K562 (cell line): Measurements from ENCODE around the gene LPIN3. TPM values are rescaled to one million over a fixed set of nuclear protein-coding genes. Genes with fewer than 3 reads are reported as not detected.

Experiments used
- ATAC-seq: fragments of 200-7000 bp; cut with Tn5 transposase; 3 replicates; pipeline ENCODE4 v1.9.1; 2020; ENCODE audit warnings: moderate library complexity
- BruUV-seq: library from RNA; stranded (reverse); fragments of 400-500 nt; replicated peaks from 2 replicates; lab custom pipeline; 2021; lab: Mats Ljungman, UMichigan
- CTCF ChIA-PET: fragments of 300-600 bp; formaldehyde crosslinking; extraction: SDS; loops from one replicate; lab custom pipeline; 2021; ENCODE audit warnings: low intra/inter-chr PET ratio; lab: Yijun Ruan, JAX
- POLR2A ChIA-PET: fragments of 300-600, 350-650 bp; sonication (Branson Sonifier 250); formaldehyde crosslinking; extraction: SDS; loops from one replicate; lab custom pipeline; 2021; ENCODE audit warnings: antibody characterized with exemption, inconsistent platforms; lab: Yijun Ruan, JAX
- DNase-seq, 4 experiments: peaks; one replicate each; pipeline versions ENCODE4 v3.0.0 to v3.0.0-alpha.2; 2011 to 2018; ENCODE audit warnings: low spot score in 3 of 4, mixed read lengths in 3 of 4; ENCODE audit errors: extremely low read depth in 1 of 4
- FAIRE-seq: peaks from 2 replicates; lab custom pipeline; 2011; peaks lifted over from hg19 to GRCh38; lab: Jason Lieb, UNC
- H2AFZ ChIP-seq: 2 replicates; pipeline ENCODE4 v1.6.0; 2011; ENCODE audit warnings: low read depth, low read length, control low read depth, inconsistent platforms
- H3K27ac ChIP-seq: fragments of 200-600 bp; 3 replicates; pipeline ENCODE4 v1.8.0; 2011; ENCODE audit warnings: low read depth, mild to moderate bottlenecking, control low read depth, inconsistent platforms, low read length, moderate library complexity, mixed read lengths; ENCODE audit errors: extremely low read depth
- H3K27me3 ChIP-seq, 2 experiments: fragments of 300-600 bp in 1 of 2; 2 replicates in 1 of 2; 3 replicates in 1 of 2; pipeline versions ENCODE4 v1.6.0 to v1.8.0; 2011; ENCODE audit warnings: inconsistent platforms in 2 of 2, low read length in 2 of 2, mild to moderate bottlenecking in 1 of 2, mixed read lengths in 1 of 2, moderate library complexity in 1 of 2; ENCODE audit not compliant: control insufficient read depth in 2 of 2, insufficient read depth in 2 of 2
- H3K36me3 ChIP-seq: fragments of 300-600 bp; 3 replicates; pipeline ENCODE4 v1.8.0; 2011; ENCODE audit warnings: mild to moderate bottlenecking, low read length, inconsistent platforms; ENCODE audit not compliant: control insufficient read depth, insufficient read depth
- H3K4me1 ChIP-seq, 2 experiments: fragments of 200-600 bp in 1 of 2; replicated peaks in 1 of 2; 2 replicates in 1 of 2; 3 replicates in 1 of 2; pipeline versions ENCODE4 v1.5.1 to v1.8.0; 2011; ENCODE audit warnings: inconsistent platforms in 2 of 2, low read length in 2 of 2, mild to moderate bottlenecking in 1 of 2, mixed read lengths in 1 of 2, moderate library complexity in 1 of 2; ENCODE audit not compliant: control insufficient read depth in 2 of 2, insufficient read depth in 2 of 2
- H3K4me2 ChIP-seq: 2 replicates; pipeline ENCODE4 v1.6.1; 2011; ENCODE audit warnings: low read length, control low read depth, inconsistent platforms, mixed read lengths; ENCODE audit not compliant: insufficient read depth
- H3K4me3 ChIP-seq: fragments of 200-600 bp; sonication (generic), shearing (Covaris generic); 2 replicates; pipeline ENCODE4 v1.5.1; 2016; ENCODE audit warnings: control low read depth, inconsistent platforms
- H3K79me2 ChIP-seq: fragments of 200-600 bp; 3 replicates; pipeline ENCODE4 v1.8.0; 2011; ENCODE audit warnings: low read length, inconsistent platforms; ENCODE audit not compliant: control insufficient read depth, insufficient read depth
- H3K9ac ChIP-seq, 2 experiments: 2 replicates each; pipeline versions ENCODE4 v1.6.0 to v1.6.1; 2011; ENCODE audit warnings: low read depth in 2 of 2, low read length in 2 of 2, control low read depth in 1 of 2, inconsistent platforms in 1 of 2, mild to moderate bottlenecking in 1 of 2, mixed read lengths in 1 of 2; ENCODE audit not compliant: insufficient read depth in 1 of 2
- H3K9me1 ChIP-seq: one replicate; pipeline ENCODE4 v1.6.0; 2011; ENCODE audit warnings: inconsistent platforms, mild to moderate bottlenecking, low read length, moderate library complexity; ENCODE audit not compliant: control insufficient read depth, insufficient read depth
- H3K9me3 ChIP-seq: replicated peaks from 2 replicates; pipeline ENCODE4 v1.5.1; 2011; ENCODE audit warnings: low read depth, low read length, inconsistent platforms; ENCODE audit not compliant: control insufficient read depth, insufficient read depth
- H4K20me1 ChIP-seq: replicated peaks from 2 replicates; pipeline ENCODE4 v1.6.1; 2011; ENCODE audit warnings: low read length, inconsistent platforms, mixed read lengths; ENCODE audit not compliant: control insufficient read depth, insufficient read depth
- ELF4 ChIP-seq: fragments of 450-650 bp; formaldehyde crosslinking; IDR thresholded peaks from 2 replicates; pipeline ENCODE4 v1.4.0; 2022; ENCODE audit warnings: missing genetic modification characterization
- EP300 ChIP-seq: IDR thresholded peaks from 2 replicates; pipeline ENCODE4 v1.6.1; 2012; ENCODE audit warnings: low read length, improper control_type of control experiment
- IFI16 ChIP-seq: fragments of 250-450 bp; sonication (Bioruptor Pico); IDR thresholded peaks from 2 replicates; pipeline ENCODE4 v2.1.2; 2022; ENCODE audit warnings: mild to moderate bottlenecking, inconsistent platforms
- MIER1 ChIP-seq: fragments of 450-650 bp; IDR thresholded peaks from 2 replicates; pipeline ENCODE4 v1.6.1; 2016; ENCODE audit warnings: antibody characterized with exemption, mild to moderate bottlenecking, low read depth
- MLLT1 ChIP-seq, 2 experiments: fragments of 450-650 bp; IDR thresholded peaks; 2 replicates each; pipeline ENCODE4 v1.6.1; 2016
- MTA1 ChIP-seq: fragments of 450-650 bp; IDR thresholded peaks from 2 replicates; pipeline ENCODE4 v1.6.1; 2017; ENCODE audit warnings: borderline replicate concordance
- MYBL2 ChIP-seq, 2 experiments: fragments of 450-650 bp in 1 of 2; sonication (generic) in 1 of 2; formaldehyde crosslinking in 1 of 2; IDR thresholded peaks; 2 replicates each; pipeline versions ENCODE4 v1.6.1 to v1.8.1; 2017 to 2022; ENCODE audit warnings: borderline replicate concordance in 1 of 2, inconsistent platforms in 1 of 2, low read depth in 1 of 2, mild to moderate bottlenecking in 1 of 2, missing genetic modification reagents in 1 of 2, moderate library complexity in 1 of 2
- NFE2 ChIP-seq: IDR thresholded peaks from 2 replicates; pipeline ENCODE4 v1.6.1; 2014; ENCODE audit warnings: antibody characterized with exemption, low read depth
- PREB ChIP-seq: sonication (generic); formaldehyde crosslinking; IDR thresholded peaks from 2 replicates; pipeline ENCODE4 v1.8.1; 2023; ENCODE audit warnings: mild to moderate bottlenecking, missing genetic modification reagents
- TAF9B ChIP-seq: fragments of 450-650 bp; IDR thresholded peaks from 2 replicates; pipeline ENCODE4 v1.6.1; 2018; ENCODE audit warnings: mild to moderate bottlenecking; ENCODE audit not compliant: partially characterized antibody
- WGBS: fragments of 100-300 bp; shearing (Covaris generic); methylation state at CpG from one replicate; pipeline ENCODE4 v1.1.6; 2016; ENCODE audit warnings: low coverage, mixed read lengths; ENCODE audit not compliant: insufficient coverage; ENCODE audit errors: missing lambda C conversion rate; 5-methylcytosine and 5-hydroxymethylcytosine counted together
- in situ Hi-C: fragments of 300-500 bp; cut with MboI; formaldehyde crosslinking; loops from 4 replicates; pipeline ENCODE4 v1.15.0; 2018; ENCODE audit warnings: inconsistent platforms, mixed read lengths
- intact Hi-C: fragments of 100-400 bp; cut with micrococcal nuclease; formaldehyde crosslinking; loops from 2 replicates; pipeline ENCODE4 v1.14.2; 2022
- polyA plus RNA-seq, 8 experiments: library from polyadenylated mRNA; depleted of rRNA in 4 of 8; stranded (reverse) in 5 of 8; unstranded in 3 of 8; fragments of >200 nt; fragmentation: Nextera tagmentation in 2 of 8; fragmentation: Illumina TruSeq in 1 of 8; extraction: Ambion mirVana in 2 of 8; extraction: Trizol in 1 of 8; gene quantifications; 2 replicates each; pipeline versions ENCODE4 v1.2.1 to v1.2.3, GENCODE V29; 2011 to 2014; ENCODE audit warnings: inconsistent platforms in 1 of 8, missing spikeins in 1 of 8
- total RNA-seq, 7 experiments: library from RNA; depleted of rRNA in 6 of 7; stranded (reverse); fragments of >200 nt in 6 of 7; fragmentation: Illumina TruSeq in 2 of 7; extraction: Trizol in 2 of 7; gene quantifications; 2 replicates each; pipeline versions ENCODE4 v1.2.1 to v1.2.3, GENCODE V29; 2011 to 2021; ENCODE audit warnings: low replicate concordance in 1 of 7
- TF ChIP-seq, protein P1 (sequence below): fragments of 450-650 bp; IDR thresholded peaks from 2 replicates; pipeline ENCODE4 v1.6.1; 2014; ENCODE audit warnings: low read depth, mild to moderate bottlenecking, moderate library complexity, borderline replicate concordance
- TF ChIP-seq, protein P2 (sequence below): fragments of 250-450 bp; sonication (Bioruptor Pico); IDR thresholded peaks from 2 replicates; pipeline ENCODE4 v1.5.0; 2021
- TF ChIP-seq, protein P3 (sequence below): fragments of 450-650 bp; formaldehyde crosslinking; IDR thresholded peaks from 2 replicates; pipeline ENCODE4 v1.4.0; 2022; ENCODE audit warnings: missing genetic modification characterization

LPIN3 gene
- total and polyA plus RNA-seq, 9 of the 15 experiments (the other 6 are each of a cell fraction or from before 2014, with no cell fraction given), result 2.2 to 10.4 (median 5.9) TPM

DNA sequence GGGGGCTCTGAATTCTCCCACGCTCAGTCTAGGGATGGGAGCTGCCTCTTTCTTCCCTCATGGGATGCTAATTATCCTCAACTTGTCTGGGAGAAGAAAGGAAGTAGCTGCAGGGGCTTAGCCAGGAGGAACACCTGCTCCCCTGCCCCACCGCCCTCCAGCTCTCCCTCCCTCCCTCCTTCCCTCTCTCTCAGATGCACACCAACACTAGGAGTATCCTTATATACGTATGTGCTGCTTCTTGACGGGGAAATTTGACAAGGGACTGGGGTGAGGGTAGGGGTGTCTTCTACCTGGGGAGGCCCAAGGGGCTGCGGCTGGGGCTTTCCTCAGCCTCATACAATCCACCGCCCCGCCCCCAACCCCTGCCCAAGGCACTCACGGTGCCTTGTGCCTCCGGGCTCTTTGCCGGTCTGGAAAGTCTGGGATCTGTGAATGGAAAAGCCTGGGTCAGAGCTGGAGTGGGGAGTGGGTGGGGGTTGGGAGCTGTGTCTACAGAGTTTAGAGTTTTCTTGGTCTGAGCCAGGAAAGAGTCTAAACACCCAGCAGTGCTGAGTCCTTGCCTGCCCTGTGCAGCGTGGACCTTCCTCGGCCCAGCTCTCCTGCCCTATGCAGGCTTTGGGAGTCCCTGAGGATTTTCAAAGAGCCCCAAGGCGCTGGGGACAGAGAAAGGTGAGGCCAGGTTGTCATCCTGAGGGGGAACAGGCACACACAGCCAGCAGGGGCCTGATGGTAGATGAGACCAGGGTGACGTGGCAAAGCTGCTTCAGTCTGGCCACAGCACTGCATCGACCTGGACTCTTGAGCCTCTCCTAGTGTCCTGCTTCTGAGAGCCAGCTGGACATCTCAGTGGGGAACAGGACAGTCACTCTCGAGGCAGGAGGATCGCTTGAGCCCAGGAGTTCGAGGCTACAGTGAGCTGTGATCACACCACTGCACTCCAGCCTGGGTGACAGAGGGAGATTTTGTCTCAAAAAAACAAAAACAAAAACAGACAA is 55.3 kb downstream of the LPIN3 start:
- ATAC-seq (peak; percentile 76), FAIRE-seq (peak; percentile 69), DNase-seq (peak in 2 of 4 experiments; percentile 12 to 25)
- Histone ChIP-seq H4K20me1 (no peaks in the 10 kb centered on the region), H3K27me3 (peaks cover 0 to 6% of the 10 kb centered on the region in 2 experiments; a peak in 1 of 5 replicates), H2AFZ (peak overlapping the region; percentile 42; the same call in 1 of the 2 replicates), H3K4me2 (peak overlapping the region; percentile 18; the same call in 1 of the 2 replicates), H3K27ac (no peak overlapping the region), H3K4me1 (no peaks in the 10 kb centered on the region; a peak in 2 of 5 replicates), H3K9me3 (no peaks in the 10 kb centered on the region), H3K9ac (peak overlapping the region in 1 of 2 experiments; percentile 73; a peak in 2 of 4 replicates), H3K36me3 (no peaks in the 10 kb centered on the region), H3K4me3 (no peak overlapping the region), H3K9me1 (no peaks in the 10 kb centered on the region), H3K79me2 (no peaks in the 10 kb centered on the region)
- POLR2A ChIA-PET, result interaction anchor here (0.9 to 1.0 kb wide), 2 partner anchors 16 to 45 kb away, joined by 3 read pairs; no protein-coding TSS in a partner anchor
- BruUV-seq, result no TSS peak
- CTCF ChIA-PET, result no interaction called here
- intact Hi-C loops, result no loop called here
- in situ Hi-C loops, result no loop called here
- WGBS, result 21% methylated on average over 16 of the region's 18 CpGs
- TF ChIP-seq PREB (CRISPR knock-in tag), result no peak
- TF ChIP-seq IFI16 (CRISPR knock-in tag), result no peak
- peak; percentile 18; the same call in 1 of the 2 replicates for TF ChIP-seq NFE2
- TF ChIP-seq, protein P1, sequence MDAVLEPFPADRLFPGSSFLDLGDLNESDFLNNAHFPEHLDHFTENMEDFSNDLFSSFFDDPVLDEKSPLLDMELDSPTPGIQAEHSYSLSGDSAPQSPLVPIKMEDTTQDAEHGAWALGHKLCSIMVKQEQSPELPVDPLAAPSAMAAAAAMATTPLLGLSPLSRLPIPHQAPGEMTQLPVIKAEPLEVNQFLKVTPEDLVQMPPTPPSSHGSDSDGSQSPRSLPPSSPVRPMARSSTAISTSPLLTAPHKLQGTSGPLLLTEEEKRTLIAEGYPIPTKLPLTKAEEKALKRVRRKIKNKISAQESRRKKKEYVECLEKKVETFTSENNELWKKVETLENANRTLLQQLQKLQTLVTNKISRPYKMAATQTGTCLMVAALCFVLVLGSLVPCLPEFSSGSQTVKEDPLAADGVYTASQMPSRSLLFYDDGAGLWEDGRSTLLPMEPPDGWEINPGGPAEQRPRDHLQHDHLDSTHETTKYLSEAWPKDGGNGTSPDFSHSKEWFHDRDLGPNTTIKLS, result peak; percentile 71
- TF ChIP-seq MLLT1 (IDR thresholded peaks at IDR 0.05), result no peak
- TF ChIP-seq, protein P2, sequence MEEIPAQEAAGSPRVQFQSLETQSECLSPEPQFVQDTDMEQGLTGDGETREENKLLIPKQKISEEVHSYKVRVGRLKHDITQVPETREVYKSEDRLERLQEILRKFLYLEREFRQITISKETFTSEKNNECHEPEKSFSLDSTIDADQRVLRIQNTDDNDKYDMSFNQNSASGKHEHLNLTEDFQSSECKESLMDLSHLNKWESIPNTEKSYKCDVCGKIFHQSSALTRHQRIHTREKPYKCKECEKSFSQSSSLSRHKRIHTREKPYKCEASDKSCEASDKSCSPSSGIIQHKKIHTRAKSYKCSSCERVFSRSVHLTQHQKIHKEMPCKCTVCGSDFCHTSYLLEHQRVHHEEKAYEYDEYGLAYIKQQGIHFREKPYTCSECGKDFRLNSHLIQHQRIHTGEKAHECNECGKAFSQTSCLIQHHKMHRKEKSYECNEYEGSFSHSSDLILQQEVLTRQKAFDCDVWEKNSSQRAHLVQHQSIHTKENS (CRISPR knock-in tag), result no peak
- no peak for TF ChIP-seq MIER1
- no peak for TF ChIP-seq MTA1
- TF ChIP-seq, protein P3, sequence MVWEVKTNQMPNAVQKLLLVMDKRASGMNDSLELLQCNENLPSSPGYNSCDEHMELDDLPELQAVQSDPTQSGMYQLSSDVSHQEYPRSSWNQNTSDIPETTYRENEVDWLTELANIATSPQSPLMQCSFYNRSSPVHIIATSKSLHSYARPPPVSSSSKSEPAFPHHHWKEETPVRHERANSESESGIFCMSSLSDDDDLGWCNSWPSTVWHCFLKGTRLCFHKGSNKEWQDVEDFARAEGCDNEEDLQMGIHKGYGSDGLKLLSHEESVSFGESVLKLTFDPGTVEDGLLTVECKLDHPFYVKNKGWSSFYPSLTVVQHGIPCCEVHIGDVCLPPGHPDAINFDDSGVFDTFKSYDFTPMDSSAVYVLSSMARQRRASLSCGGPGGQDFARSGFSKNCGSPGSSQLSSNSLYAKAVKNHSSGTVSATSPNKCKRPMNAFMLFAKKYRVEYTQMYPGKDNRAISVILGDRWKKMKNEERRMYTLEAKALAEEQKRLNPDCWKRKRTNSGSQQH (CRISPR knock-in tag), result no peak
- TF ChIP-seq TAF9B, result no peak
- TF ChIP-seq EP300, result no peak
- no peak for TF ChIP-seq ELF4 (CRISPR knock-in tag)
- no peak for TF ChIP-seq MYBL2 (IDR thresholded peaks at IDR 0.05; ENCODE audit: low read depth)
- no peak for TF ChIP-seq MYBL2 (CRISPR knock-in tag; IDR thresholded peaks at IDR 0.05; ENCODE audit: borderline replicate concordance)
